Immature natural killer cell (primary cell): ENCODE measurements around the gene SLC2A3. TPM values are rescaled to one million over a fixed set of nuclear protein-coding genes. Genes with fewer than 3 reads are reported as not detected.
A peak's percentile ranks its signal among the peaks of the same experiment; 100 is the strongest.
"Not testable (repeated sequence)": the region's sequence is repeated elsewhere in the genome, so short reads cannot be mapped to it uniquely, and the experiment has no call there.

Source experiments
- DNase-seq, 3 donors: peaks; one replicate each; pipeline ENCODE4 v3.0.0; 2022; ENCODE audit warnings: mixed read lengths in 1 of 3
- H3K27ac Mint-ChIP-seq, 6 donors: one replicate each; pipeline ENCODE4 v1.8.0; 2020; ENCODE audit warnings: mixed read lengths in 6 of 6, mild to moderate bottlenecking in 5 of 6, inconsistent platforms in 4 of 6, moderate library complexity in 3 of 6
- H3K27me3 Mint-ChIP-seq, 3 donors: one replicate each; pipeline ENCODE4 v1.8.0; 2020 to 2021; ENCODE audit warnings: low read depth in 3 of 3, mild to moderate bottlenecking in 3 of 3, mixed read lengths in 3 of 3, moderate library complexity in 3 of 3, inconsistent platforms in 1 of 3
- H3K36me3 Mint-ChIP-seq, 3 donors: one replicate each; pipeline ENCODE4 v1.8.0; 2020; ENCODE audit warnings: mixed read lengths in 3 of 3, inconsistent platforms in 2 of 3, mild to moderate bottlenecking in 2 of 3
- H3K4me1 Mint-ChIP-seq, 2 donors: one replicate each; pipeline ENCODE4 v1.8.0; 2020; ENCODE audit warnings: inconsistent platforms in 2 of 2, mild to moderate bottlenecking in 2 of 2, mixed read lengths in 2 of 2, moderate library complexity in 1 of 2
- H3K4me3 Mint-ChIP-seq, 5 donors: one replicate each; pipeline ENCODE4 v1.8.0; 2020; ENCODE audit warnings: mild to moderate bottlenecking in 5 of 5, mixed read lengths in 5 of 5, inconsistent platforms in 3 of 5, moderate library complexity in 3 of 5
- H3K9me3 Mint-ChIP-seq, 6 donors: one replicate each; pipeline ENCODE4 v1.8.0; 2020; ENCODE audit warnings: mild to moderate bottlenecking in 6 of 6, mixed read lengths in 6 of 6, inconsistent platforms in 4 of 6, moderate library complexity in 3 of 6
- polyA plus RNA-seq, 3 donors: library from polyadenylated mRNA; unstranded; fragments of 300-500 nt; fragmentation: Illumina TruSeq; gene quantifications; one replicate each; pipeline ENCODE4 v1.2.3, GENCODE V29; 2021

The SLC2A3 gene
- polyA plus RNA-seq, 3 donors from 2014 or later, result 55.0 to 114 (median 114) TPM

GRCh38 chr12:7937833-7938506 is 2.0 kb upstream of the SLC2A3 start:
- Mint-ChIP-seq H3K27me3 (peaks cover 0 to 2% (median 2%) of the 10 kb centered on the region in 3 donors), H3K4me3 (peak overlapping the region in 2 of 5 donors; percentile 28 to 35), H3K4me1 (peaks cover 10 to 11% of the 10 kb centered on the region in 2 donors), H3K36me3 (no peaks in the 10 kb centered on the region), H3K27ac (peak overlapping the region; percentile 76 to 87 (median 83)), H3K9me3 (no peaks in the 10 kb centered on the region)
- DNase-seq, result no peak

- no peak for DNase-seq
- H3K4me1 Mint-ChIP-seq, result peaks cover 22 to 28% of the 10 kb centered on the region in 2 donors
- peaks cover 2 to 9% (median 2%) of the 10 kb centered on the region in 3 donors for H3K27me3 Mint-ChIP-seq
- H3K9me3 Mint-ChIP-seq, result no peaks in the 10 kb centered on the region
- H3K27ac Mint-ChIP-seq, result no peak overlapping the region
- no peak overlapping the region for H3K4me3 Mint-ChIP-seq
- H3K36me3 Mint-ChIP-seq, result peaks cover 5 to 16% (median 13%) of the 10 kb centered on the region in 3 donors
Measured at GRCh38 chr12:7934889-7935492, 996 bp downstream of the SLC2A3 start.

GRCh38 chr12:7934091-7934888 is 1.7 kb downstream of the SLC2A3 start:
- DNase-seq, result no peak

GRCh38 chr12:7933255-7933726 is 2.7 kb downstream of the SLC2A3 start:
- H3K9me3 Mint-ChIP-seq, result no peaks in the 10 kb centered on the region
- peak; percentile 81 to 86 (median 86) for DNase-seq
- peaks cover 22 to 40% of the 10 kb centered on the region in 2 donors for H3K4me1 Mint-ChIP-seq
- no peak overlapping the region for H3K27ac Mint-ChIP-seq
- peaks cover 2 to 6% (median 2%) of the 10 kb centered on the region in 3 donors for H3K27me3 Mint-ChIP-seq
- H3K4me3 Mint-ChIP-seq, result no peak overlapping the region
- H3K36me3 Mint-ChIP-seq, result peaks cover 5 to 28% (median 13%) of the 10 kb centered on the region in 3 donors

More at GRCh38 chr12:7934091-7934888, 1.7 kb downstream of the SLC2A3 start:
- Mint-ChIP-seq H3K4me3 (no peak overlapping the region), H3K27ac (no peak overlapping the region), H3K4me1 (peaks cover 22 to 31% of the 10 kb centered on the region in 2 donors), H3K36me3 (peaks cover 5 to 18% (median 13%) of the 10 kb centered on the region in 3 donors), H3K9me3 (no peaks in the 10 kb centered on the region), H3K27me3 (peaks cover 2 to 6% (median 2%) of the 10 kb centered on the region in 3 donors)

GRCh38 chr12:7932599-7933240 is 3.3 kb downstream of the SLC2A3 start:
- H3K9me3 Mint-ChIP-seq, H3K27me3 Mint-ChIP-seq, H3K27ac Mint-ChIP-seq, H3K4me3 Mint-ChIP-seq, DNase-seq: not testable (repeated sequence)
- Mint-ChIP-seq H3K36me3 (peaks cover 5 to 32% (median 13%) of the 10 kb centered on the region in 3 donors), H3K4me1 (peaks cover 19 to 38% of the 10 kb centered on the region in 2 donors)

- Mint-ChIP-seq H3K4me3 (no peak overlapping the region), H3K9me3 (no peaks in the 10 kb centered on the region), H3K27ac (peak overlapping the region in 5 of 6 donors; percentile 53 to 77 (median 61)), H3K4me1 (peaks cover 34 to 52% of the 10 kb centered on the region in 2 donors), H3K36me3 (peaks cover 10 to 51% (median 34%) of the 10 kb centered on the region in 3 donors), H3K27me3 (peaks cover 2 to 8% (median 2%) of the 10 kb centered on the region in 3 donors)
- no peak for DNase-seq
Measured at GRCh38 chr12:7929083-7929792, 6.7 kb downstream of the SLC2A3 start.

GRCh38 chr12:7927470-7927869 is 8.5 kb downstream of the SLC2A3 start:
- Mint-ChIP-seq H3K36me3 (peaks cover 15 to 62% (median 37%) of the 10 kb centered on the region in 3 donors), H3K4me3 (no peak overlapping the region), H3K27ac (peak overlapping the region in 5 of 6 donors; percentile 35 to 75 (median 45)), H3K4me1 (peaks cover 34 to 52% of the 10 kb centered on the region in 2 donors), H3K9me3 (no peaks in the 10 kb centered on the region), H3K27me3 (peaks cover 2 to 12% (median 2%) of the 10 kb centered on the region in 3 donors)
- DNase-seq, result no peak

GRCh38 chr12:7926068-7926666 is 9.8 kb downstream of the SLC2A3 start:
- H3K4me3 Mint-ChIP-seq, H3K27me3 Mint-ChIP-seq, DNase-seq, H3K9me3 Mint-ChIP-seq: not testable (repeated sequence)
- H3K27ac Mint-ChIP-seq, result peak overlapping the region; percentile 14 to 76 (median 60)
- H3K4me1 Mint-ChIP-seq, result peaks cover 36 to 54% of the 10 kb centered on the region in 2 donors
- H3K36me3 Mint-ChIP-seq, result peaks cover 15 to 68% (median 38%) of the 10 kb centered on the region in 3 donors

- no peak for DNase-seq
- Mint-ChIP-seq H3K27ac (peak overlapping the region in 3 of 6 donors; percentile 24 to 66 (median 55)), H3K9me3 (no peaks in the 10 kb centered on the region), H3K4me1 (peaks cover 42 to 57% of the 10 kb centered on the region in 2 donors), H3K4me3 (no peak overlapping the region), H3K36me3 (peaks cover 14 to 69% (median 50%) of the 10 kb centered on the region in 3 donors), H3K27me3 (peaks cover 0 to 9% (median 0%) of the 10 kb centered on the region in 3 donors)
Measured at GRCh38 chr12:7923241-7924236, 12.4 kb downstream of the SLC2A3 start.

- DNase-seq, H3K4me3 Mint-ChIP-seq, H3K9me3 Mint-ChIP-seq, H3K27me3 Mint-ChIP-seq: not testable (repeated sequence)
- Mint-ChIP-seq H3K36me3 (peaks cover 14 to 58% (median 43%) of the 10 kb centered on the region in 3 donors), H3K4me1 (peaks cover 44 to 58% of the 10 kb centered on the region in 2 donors), H3K27ac (peak overlapping the region; percentile 12 to 50 (median 34))
Measured at GRCh38 chr12:7921181-7921580, 14.8 kb downstream of the SLC2A3 start.

GRCh38 chr12:7918268-7918590 is 17.8 kb downstream of the SLC2A3 start:
- Mint-ChIP-seq H3K27me3 (peaks cover 0 to 13% (median 1%) of the 10 kb centered on the region in 3 donors), H3K36me3 (peaks cover 8 to 41% (median 32%) of the 10 kb centered on the region in 3 donors), H3K27ac (peak overlapping the region in 4 of 6 donors; percentile 17 to 79 (median 58)), H3K4me1 (peaks cover 46 to 67% of the 10 kb centered on the region in 2 donors)
- not testable (repeated sequence) for H3K4me3 Mint-ChIP-seq, H3K9me3 Mint-ChIP-seq, DNase-seq
